ENCODE data around the gene EHD3. TPM values are rescaled to one million over a fixed set of nuclear protein-coding genes. Genes with fewer than 3 reads are reported as not detected.

Gene EHD3
- total and polyA plus RNA-seq, 2 of the 13 experiments (the other 11 are each of a cell fraction or from before 2014, with no cell fraction given): 0.20 to 0.69 TPM

DNA sequence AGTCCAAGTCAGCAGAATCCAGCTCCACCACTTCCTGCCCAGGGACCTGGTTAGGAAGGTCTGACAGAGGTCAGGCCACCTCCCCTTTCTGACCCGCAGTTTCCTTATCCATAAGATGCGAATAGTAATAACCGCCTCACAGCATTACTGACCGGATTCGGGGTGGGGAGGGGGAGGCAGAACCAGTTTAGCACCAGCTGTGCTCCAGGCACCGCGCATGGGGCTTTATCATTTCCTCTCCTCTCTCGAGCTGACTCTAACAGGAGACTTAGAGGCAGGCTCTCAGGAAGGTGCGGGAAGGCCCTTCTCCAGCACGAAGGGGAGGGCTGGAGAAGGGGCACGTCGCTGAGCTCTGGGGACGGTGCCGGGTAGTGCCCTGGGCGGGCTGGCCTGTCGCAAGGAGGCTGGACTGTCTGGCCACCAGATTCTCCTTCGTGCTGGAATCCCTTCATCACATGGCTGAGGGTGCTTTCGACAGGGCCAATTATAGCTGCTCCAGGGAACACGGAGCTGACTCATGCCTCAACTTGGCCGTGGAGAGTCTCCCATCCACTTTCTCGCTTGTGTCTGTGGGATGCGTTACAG is 5.7 kb downstream of the EHD3 start:
- H3K9ac ChIP-seq (ENCODE audit: insufficient read depth, low read depth, low read length): no peak overlapping the region
- H3K4me1 ChIP-seq (ENCODE audit: insufficient read depth, low read length): no peaks in the 10 kb centered on the region
- intact Hi-C loops (cut with micrococcal nuclease; ENCODE audit: unreplicated experiment): no loop called here
- TF ChIP-seq ZNF343 (CRISPR knock-in tag; IDR thresholded peaks at IDR 0.05): no peak
- no peak for TF ChIP-seq FOXJ3 (CRISPR knock-in tag; IDR thresholded peaks at IDR 0.05; ENCODE audit: borderline replicate concordance)
- H3K27ac ChIP-seq (ENCODE audit: extremely low read length, insufficient read depth, low read length): no peak overlapping the region
- peaks cover 0 to 19% of the 10 kb centered on the region in 2 experiments; a peak in 3 of 5 replicates for H3K27me3 ChIP-seq (ENCODE audit: control insufficient read depth in 1 of 2, insufficient read depth in 2 of 2, low read length in 2 of 2)
- DNase-seq (ENCODE audit: low spot score): no peak
- no TSS peak for BruUV-seq (replicated peaks)
- in situ Hi-C loops (cut with HindIII; ENCODE audit: extremely low pct_ligation_motif_present, low pct_unique_long_range_greater_than_20kb): no loop called here
- H3K4me2 ChIP-seq (ENCODE audit: low read depth, low read length): no peak overlapping the region
- WGBS (ENCODE audit: low lambda C conversion rate): 38% methylated on average over 16 of the region's 22 CpGs
- H3K4me3 ChIP-seq (replicated peaks in 1 of 3; ENCODE audit: insufficient read depth in 1 of 3, low read depth in 2 of 3, low read length in 3 of 3): no peak overlapping the region
- no peaks in the 10 kb centered on the region for H3K36me3 ChIP-seq (replicated peaks in 1 of 2; ENCODE audit: control insufficient read depth in 1 of 2, insufficient read depth in 2 of 2, low read length in 2 of 2)
- H3K9me3 ChIP-seq (ENCODE audit: low read length): no peaks in the 10 kb centered on the region
- ChIA-PET CTCF (ENCODE audit: low intra/inter-chr PET ratio, low total read pairs) (no interaction called here), POLR2A (no interaction called here)
- H4K20me1 ChIP-seq (ENCODE audit: insufficient read depth, low read length): no peaks in the 10 kb centered on the region
- FAIRE-seq: no peak
- H2AFZ ChIP-seq (ENCODE audit: low read length): no peak overlapping the region
- H3K79me2 ChIP-seq (ENCODE audit: insufficient read depth, low read length): no peaks in the 10 kb centered on the region
- ATAC-seq: peak; percentile 15; the same call in 2 of the 3 replicates

DNA sequence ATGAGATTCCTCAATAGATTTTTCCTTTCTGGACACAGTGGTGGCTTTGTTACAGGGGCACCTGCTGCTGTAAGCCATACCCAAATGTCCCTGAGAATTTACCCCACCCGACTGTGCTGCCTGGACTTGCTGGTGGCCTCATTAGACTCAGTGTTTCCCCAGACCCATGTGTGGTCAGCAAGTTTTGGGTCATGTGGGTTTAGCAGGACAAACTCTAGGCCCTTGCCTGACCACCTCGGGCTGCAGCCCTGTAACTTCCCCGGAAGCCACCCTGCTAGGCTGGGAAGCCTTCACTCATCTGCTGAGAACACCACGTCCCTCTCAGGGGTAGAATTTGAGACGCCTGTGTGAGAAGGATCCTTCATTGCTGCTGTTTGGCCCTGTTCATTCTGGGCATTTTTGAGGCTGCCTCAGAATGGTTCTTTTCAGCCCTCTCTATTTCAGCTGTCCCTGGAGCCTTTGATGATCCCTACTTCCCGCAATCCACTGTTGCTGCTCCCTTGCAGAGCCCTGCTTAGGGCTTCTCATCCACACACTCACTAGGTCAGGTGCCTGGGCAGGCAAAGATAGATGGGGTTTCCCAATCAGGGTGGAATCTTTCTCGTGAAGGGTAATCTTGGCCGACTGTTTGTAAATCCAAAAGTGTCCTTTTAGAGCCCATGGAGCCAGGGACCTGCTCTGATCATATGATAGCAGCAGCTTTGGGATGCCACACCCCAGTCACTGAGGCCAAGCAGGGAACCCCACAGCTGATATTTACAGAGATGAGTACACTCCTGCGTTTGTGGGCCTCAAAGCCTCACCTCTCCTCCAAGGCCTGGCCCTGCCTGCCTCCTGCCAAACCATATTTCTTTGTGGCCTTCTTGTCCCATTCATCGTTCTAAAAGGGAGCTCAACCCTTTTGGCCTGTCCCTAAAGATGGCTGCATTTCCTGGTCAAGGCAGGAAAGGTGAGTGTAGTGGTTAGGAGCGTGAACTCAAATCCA is 6.7 kb downstream of the EHD3 start:
- no TSS peak for BruUV-seq (replicated peaks)
- in situ Hi-C loops (cut with HindIII; ENCODE audit: extremely low pct_ligation_motif_present, low pct_unique_long_range_greater_than_20kb): no loop called here
- WGBS (ENCODE audit: low lambda C conversion rate): 6% methylated on average over 11 of the region's 11 CpGs
- CTCF ChIA-PET (ENCODE audit: low intra/inter-chr PET ratio, low total read pairs): no interaction called here
- Histone ChIP-seq H3K36me3 (replicated peaks in 1 of 2; ENCODE audit: control insufficient read depth in 1 of 2, insufficient read depth in 2 of 2, low read length in 2 of 2) (no peaks in the 10 kb centered on the region), H3K9me3 (ENCODE audit: low read length) (no peaks in the 10 kb centered on the region), H3K4me1 (ENCODE audit: insufficient read depth, low read length) (no peaks in the 10 kb centered on the region), H3K79me2 (ENCODE audit: insufficient read depth, low read length) (no peaks in the 10 kb centered on the region), H3K4me3 (replicated peaks in 1 of 3; ENCODE audit: insufficient read depth in 1 of 3, low read depth in 2 of 3, low read length in 3 of 3) (no peak overlapping the region), H3K4me2 (ENCODE audit: low read depth, low read length) (no peak overlapping the region), H3K27me3 (ENCODE audit: control insufficient read depth in 1 of 2, insufficient read depth in 2 of 2, low read length in 2 of 2) (peaks cover 0 to 19% of the 10 kb centered on the region in 2 experiments; a peak in 3 of 5 replicates), H3K9ac (ENCODE audit: insufficient read depth, low read depth, low read length) (no peak overlapping the region), H2AFZ (ENCODE audit: low read length) (no peak overlapping the region), H3K27ac (ENCODE audit: extremely low read length, insufficient read depth, low read length) (no peak overlapping the region), H4K20me1 (ENCODE audit: insufficient read depth, low read length) (no peaks in the 10 kb centered on the region)
- intact Hi-C loops (cut with micrococcal nuclease; ENCODE audit: unreplicated experiment): no loop called here
- POLR2A ChIA-PET: no interaction called here
- FAIRE-seq (no peak), DNase-seq (ENCODE audit: low spot score) (no peak), ATAC-seq (no peak)
- TF ChIP-seq NFATC3 (CRISPR knock-in tag; IDR thresholded peaks at IDR 0.05) (no peak), FOXA3 (CRISPR knock-in tag; IDR thresholded peaks at IDR 0.05) (no peak), ATF7 (IDR thresholded peaks at IDR 0.05) (no peak), ATF7 (CRISPR knock-in tag; IDR thresholded peaks at IDR 0.05) (no peak), SP5 (CRISPR knock-in tag; IDR thresholded peaks at IDR 0.05; ENCODE audit: borderline replicate concordance, low read depth) (no peak)
- TF ChIP-seq, protein P1, sequence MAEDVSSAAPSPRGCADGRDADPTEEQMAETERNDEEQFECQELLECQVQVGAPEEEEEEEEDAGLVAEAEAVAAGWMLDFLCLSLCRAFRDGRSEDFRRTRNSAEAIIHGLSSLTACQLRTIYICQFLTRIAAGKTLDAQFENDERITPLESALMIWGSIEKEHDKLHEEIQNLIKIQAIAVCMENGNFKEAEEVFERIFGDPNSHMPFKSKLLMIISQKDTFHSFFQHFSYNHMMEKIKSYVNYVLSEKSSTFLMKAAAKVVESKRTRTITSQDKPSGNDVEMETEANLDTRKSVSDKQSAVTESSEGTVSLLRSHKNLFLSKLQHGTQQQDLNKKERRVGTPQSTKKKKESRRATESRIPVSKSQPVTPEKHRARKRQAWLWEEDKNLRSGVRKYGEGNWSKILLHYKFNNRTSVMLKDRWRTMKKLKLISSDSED (CRISPR knock-in tag; IDR thresholded peaks at IDR 0.05): no peak

Data from HepG2 (cell line).